T47D (cell line): ENCODE measurements around the gene LAMB4.
A peak's percentile ranks its signal among the peaks of the same experiment; 100 is the strongest.

Experiments
- DNase-seq, 2 experiments: peaks; one replicate each; pipeline versions ENCODE4 v3.0.0 to v3.0.0-alpha.2; 2011 to 2012; ENCODE audit warnings: low read depth in 1 of 2, low spot score in 1 of 2
- JUND ChIP-seq: IDR thresholded peaks from 2 replicates; pipeline ENCODE4 v1.6.1; 2012; ENCODE audit warnings: low read depth
- in situ Hi-C: cut with HindIII; loops from 2 replicates; pipeline ENCODE4 v1.10.0; 2016; ENCODE audit warnings: low sequenced_read_pairs, low pct_unique_long_range_greater_than_20kb

LAMB4 gene

GRCh38 chr7:108094346-108094745 lies 35.8 kb downstream of the LAMB4 start:
- no peak for TF ChIP-seq JUND
- in situ Hi-C loops: no loop called here
- no peak for DNase-seq

- in situ Hi-C loops: no loop called here
- TF ChIP-seq JUND: no peak
- no peak for DNase-seq
Measured at GRCh38 chr7:108093851-108094331, 36.3 kb downstream of the LAMB4 start.

GRCh38 chr7:108093341-108093740 lies 36.8 kb downstream of the LAMB4 start:
- in situ Hi-C loops: no loop called here
- no peak for DNase-seq
- TF ChIP-seq JUND: no peak

GRCh38 chr7:108091461-108091831 lies 38.7 kb downstream of the LAMB4 start:
- in situ Hi-C loops: no loop called here
- DNase-seq: peak; percentile 16 to 85
- TF ChIP-seq JUND: peak; percentile 88

GRCh38 chr7:108090791-108091460 lies 39.2 kb downstream of the LAMB4 start:
- in situ Hi-C loops: no loop called here
- no peak for DNase-seq
- no peak for TF ChIP-seq JUND

- in situ Hi-C loops: no loop called here
- no peak for TF ChIP-seq JUND
- DNase-seq: no peak
Measured at GRCh38 chr7:108089381-108089780, 40.8 kb downstream of the LAMB4 start.

- DNase-seq: no peak
Measured at GRCh38 chr7:108088729-108089128, 41.4 kb downstream of the LAMB4 start.

GRCh38 chr7:108087778-108088177 lies 42.4 kb downstream of the LAMB4 start:
- TF ChIP-seq JUND: no peak
- DNase-seq: no peak
- in situ Hi-C loops: no loop called here

More at GRCh38 chr7:108088729-108089128, 41.4 kb downstream of the LAMB4 start:
- no peak for TF ChIP-seq JUND
- in situ Hi-C loops: no loop called here

- DNase-seq: no peak
Measured at GRCh38 chr7:108086962-108087361, 43.2 kb downstream of the LAMB4 start.

GRCh38 chr7:108086546-108086945 lies 43.6 kb downstream of the LAMB4 start:
- DNase-seq: no peak
- in situ Hi-C loops: no loop called here
- TF ChIP-seq JUND: no peak

More at GRCh38 chr7:108086962-108087361, 43.2 kb downstream of the LAMB4 start:
- in situ Hi-C loops: no loop called here
- no peak for TF ChIP-seq JUND

- in situ Hi-C loops: no loop called here
- TF ChIP-seq JUND: no peak
- no peak for DNase-seq
Measured at GRCh38 chr7:108083980-108084379, 46.2 kb downstream of the LAMB4 start.

- no peak for DNase-seq
- in situ Hi-C loops: no loop called here
- no peak for TF ChIP-seq JUND
Measured at GRCh38 chr7:108079648-108080591, 50.2 kb downstream of the LAMB4 start.

GRCh38 chr7:108079276-108079647 lies 50.9 kb downstream of the LAMB4 start:
- in situ Hi-C loops: no loop called here
- no peak for DNase-seq
- no peak for TF ChIP-seq JUND

GRCh38 chr7:108078691-108079090 lies 51.5 kb downstream of the LAMB4 start:
- in situ Hi-C loops: no loop called here
- TF ChIP-seq JUND: no peak

More at GRCh38 chr7:108078691-108079090, 51.5 kb downstream of the LAMB4 start:
- DNase-seq: no peak
